ENCODE results near the gene TMEM52. TPM values are rescaled to one million over a fixed set of nuclear protein-coding genes. Genes with fewer than 3 reads are reported as not detected.
"Not testable (repeated sequence)": the region's sequence is repeated elsewhere in the genome, so short reads cannot be mapped to it uniquely, and the experiment has no call there.

TMEM52 gene
- total RNA-seq, 1 experiment from 2014 or later = 0.23 TPM

DNA sequence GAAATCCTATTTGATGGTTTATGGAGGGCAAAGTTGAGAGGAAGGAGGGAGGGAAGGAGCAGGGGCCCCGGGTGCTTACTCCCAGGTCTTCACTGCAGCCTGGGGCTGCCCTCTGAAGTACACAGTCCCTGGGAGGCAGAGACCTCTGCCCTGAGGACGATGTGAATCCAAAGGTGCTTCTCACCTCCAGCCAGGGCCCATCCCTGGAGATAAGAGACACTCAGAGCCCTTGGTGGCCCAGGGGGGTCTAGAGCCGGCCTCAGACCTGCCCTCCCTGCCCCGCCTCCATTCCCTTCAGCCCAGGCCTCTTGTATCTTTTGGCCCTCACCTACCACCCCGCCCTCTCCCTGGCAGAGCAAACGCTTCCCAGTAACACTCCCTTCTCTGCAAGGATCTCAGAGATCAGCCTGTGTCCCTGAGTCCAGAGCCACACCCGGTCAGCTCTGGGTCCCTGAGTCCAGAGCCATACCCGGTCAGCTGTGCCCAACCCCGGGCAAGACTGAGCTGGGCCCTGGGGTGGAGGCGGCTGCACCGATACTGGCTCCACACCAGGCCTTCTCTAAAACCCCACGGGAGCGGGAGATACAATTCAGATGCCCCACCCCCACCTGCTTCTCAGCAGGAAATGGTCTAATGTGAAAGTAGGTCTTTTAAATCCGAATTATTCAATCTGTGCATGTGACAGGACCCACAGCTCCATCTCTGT is 24.6 kb downstream of the TMEM52 start:
- DNase-seq (ENCODE audit: low read depth) = no peak

DNA sequence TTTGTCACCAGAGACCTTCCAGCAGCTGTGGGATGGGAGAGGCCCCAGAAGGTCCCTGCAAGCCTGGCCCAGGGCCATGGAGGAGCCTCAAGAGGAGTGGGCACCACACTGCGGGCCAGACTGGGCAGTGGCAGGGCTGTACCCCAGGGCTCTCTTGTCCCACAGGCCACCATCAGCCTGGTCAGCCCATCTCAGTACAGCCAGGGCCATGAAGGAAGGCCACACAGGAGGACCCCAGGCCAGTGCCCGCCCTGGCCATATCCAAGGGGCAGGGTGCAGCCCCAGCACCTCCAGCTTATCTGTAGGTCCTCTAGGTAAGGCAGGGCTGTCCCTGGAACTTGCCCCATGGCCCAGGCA is 25.1 kb downstream of the TMEM52 start:
- DNase-seq (ENCODE audit: low read depth) = no peak

DNA sequence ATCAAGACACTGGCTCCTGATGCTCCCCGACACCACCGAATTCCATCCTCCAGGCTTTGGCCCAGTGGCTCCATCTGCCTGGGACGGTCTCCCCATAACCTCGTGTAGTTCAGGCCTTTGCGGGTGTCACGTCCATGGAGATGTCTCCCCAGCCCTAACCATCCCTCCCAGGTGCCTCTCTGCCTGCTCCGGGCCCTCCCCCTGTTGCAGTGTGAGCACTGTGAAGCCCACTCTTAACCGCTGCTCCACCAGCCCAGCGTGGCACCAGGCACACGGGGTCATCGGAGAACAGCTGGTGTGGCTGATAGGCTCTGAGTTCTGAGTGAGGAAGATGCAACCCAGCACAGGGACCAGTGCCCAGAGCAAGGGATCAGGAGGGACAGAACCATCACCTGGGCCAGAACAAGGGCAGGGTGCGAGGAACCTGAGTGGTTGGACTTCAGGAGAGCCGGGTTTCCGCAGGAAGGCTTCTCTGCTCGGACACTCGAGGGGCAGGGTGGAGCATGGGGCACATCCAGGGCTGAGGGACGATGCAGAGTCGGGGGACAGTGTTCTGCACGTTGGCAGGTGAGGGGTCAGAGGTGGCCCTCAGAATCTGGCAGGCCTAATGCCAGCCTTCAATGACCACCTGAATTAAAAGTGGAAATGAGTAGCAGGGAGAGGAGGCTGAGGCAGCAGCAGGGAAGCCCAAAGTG is 25.6 kb downstream of the TMEM52 start:
- no peak for DNase-seq (ENCODE audit: low read depth)

DNA sequence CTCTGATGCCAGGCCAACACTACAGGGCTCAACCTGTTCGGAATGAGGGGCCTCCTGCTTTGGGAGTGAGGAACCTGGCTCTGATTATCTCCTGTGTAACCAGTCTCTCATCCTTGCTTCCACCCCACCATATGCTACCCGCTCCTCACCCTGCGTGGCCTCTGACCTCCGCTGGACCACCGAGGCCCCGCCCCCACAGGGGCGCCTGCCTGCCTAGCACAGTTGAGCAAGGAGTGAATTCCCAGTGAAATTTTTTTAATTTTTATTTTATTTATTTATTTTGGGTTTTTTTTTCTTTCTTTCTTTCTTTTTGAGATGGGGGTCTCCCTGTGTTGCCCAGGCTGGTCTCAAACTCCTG is 26.3 kb downstream of the TMEM52 start:
- DNase-seq (ENCODE audit: low read depth) = no peak

DNA sequence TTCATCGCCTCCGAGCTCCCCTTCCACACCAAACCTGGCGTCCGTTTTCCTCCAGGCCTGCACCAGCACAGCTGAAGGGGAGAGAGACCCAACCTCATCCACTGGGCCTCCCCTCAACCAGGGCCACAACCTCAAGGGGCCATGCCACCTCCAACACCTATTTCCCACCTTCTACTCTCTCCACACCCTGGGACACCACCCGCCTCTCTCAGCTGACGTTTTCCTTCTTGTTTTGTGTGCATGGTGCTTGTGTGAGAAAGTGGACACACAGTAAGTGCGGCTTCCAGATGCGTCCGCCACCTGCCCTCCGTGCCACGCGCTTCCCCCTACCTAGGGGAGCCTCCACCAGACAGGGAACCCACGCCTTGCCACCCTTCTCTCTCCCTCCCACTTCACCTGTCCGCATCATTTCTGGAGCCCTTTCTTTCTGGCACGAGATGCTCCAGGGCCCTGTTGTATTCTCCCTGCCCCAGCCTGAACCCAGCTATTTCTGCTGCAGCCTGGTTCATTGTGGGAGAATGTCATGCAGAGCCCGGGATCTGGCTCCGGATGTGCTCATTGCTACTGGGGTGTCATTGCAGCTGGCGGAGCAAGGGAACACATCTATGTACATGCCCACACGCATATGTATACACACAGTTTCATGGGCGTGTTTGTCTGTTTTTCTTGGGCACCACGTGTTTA is 26.9 kb downstream of the TMEM52 start:
- DNase-seq (ENCODE audit: low read depth) = no peak

DNA sequence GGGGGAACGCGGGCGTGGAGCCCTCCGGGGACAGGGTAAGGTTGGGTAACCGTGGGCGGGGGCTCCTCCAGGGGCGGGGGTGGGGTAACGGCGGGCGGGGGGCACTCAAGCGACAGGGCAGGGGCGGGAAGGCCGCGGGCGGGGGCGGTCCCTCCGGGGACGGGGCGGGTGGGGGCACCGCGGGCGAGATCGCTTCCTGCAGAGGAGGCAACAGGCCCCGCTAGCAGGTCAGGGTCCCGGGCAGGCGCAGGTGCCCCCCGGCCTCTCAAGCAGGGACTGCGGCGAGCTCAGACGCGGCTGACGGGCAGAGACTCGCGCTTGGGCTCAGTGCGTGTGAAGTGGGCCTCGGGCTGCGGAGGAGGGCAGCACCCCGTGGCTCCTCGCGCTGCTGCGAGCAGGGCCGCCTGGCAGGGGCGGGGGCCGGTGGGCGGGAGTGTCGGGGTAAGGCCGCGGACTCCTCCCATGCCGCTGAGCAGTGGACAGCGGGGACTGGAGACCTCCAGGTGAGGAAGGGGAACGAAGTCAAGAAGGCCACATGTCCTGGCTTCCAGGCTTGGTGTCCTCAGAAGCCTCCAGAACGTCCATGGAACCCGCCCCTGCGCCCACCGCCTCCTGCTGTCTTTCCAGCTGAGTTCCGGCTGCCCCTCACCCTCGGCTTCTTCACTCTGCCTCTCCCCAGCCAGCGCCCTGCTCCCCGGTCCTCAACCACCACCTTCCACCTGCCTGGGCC is 27.6 kb downstream of the TMEM52 start:
- peak; percentile 79 for DNase-seq (ENCODE audit: low read depth)

DNA sequence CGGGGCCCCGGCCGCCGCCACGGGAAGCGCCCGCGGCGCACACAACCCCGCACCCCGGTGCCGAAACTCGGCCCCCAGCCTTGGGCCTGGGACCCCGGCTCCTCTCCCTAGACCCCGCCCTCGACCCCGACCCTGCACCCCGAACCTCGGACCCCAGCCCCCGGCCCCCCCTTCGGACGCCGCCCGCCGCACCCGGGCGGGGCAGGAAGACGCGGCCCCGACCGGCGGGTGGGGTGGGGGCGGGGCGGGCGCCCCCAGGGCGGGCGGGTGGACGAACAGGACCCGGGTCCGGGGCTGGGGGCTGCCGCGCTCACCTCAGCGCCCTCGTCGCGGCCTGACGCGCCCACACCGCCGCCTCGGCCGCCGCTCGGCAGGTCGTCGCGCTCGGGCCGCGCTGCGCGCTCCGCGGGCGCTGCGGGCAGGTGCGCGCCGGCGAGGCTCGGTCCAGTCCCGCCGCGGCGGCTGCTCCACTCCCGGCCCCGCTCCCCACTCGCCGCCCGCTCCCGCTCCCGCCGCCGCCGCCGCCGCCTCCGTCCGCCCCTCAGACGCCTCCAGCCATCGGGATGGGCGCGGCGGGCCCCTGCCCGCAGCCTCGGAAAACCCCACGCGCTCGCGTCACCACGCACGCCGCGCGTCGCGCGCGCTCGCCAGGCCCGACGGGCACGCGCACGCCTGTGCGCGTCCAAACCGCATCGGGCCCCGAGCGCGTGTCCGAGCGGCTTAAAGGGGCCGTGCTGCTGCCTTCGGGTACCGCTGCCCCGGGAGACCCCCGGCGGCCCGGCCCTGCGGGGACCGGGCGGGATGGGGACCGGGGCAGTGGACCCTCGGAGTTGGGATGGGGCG is 28.4 kb downstream of the TMEM52 start, which contains the start of gene GNB1:
Gene GNB1, minus strand, starts transcription at position 582 of the 843 bp plus-strand sequence. CDS start 65,634 bp downstream, outside the sequence.
- peak; percentile 96 for DNase-seq (ENCODE audit: low read depth)

DNA sequence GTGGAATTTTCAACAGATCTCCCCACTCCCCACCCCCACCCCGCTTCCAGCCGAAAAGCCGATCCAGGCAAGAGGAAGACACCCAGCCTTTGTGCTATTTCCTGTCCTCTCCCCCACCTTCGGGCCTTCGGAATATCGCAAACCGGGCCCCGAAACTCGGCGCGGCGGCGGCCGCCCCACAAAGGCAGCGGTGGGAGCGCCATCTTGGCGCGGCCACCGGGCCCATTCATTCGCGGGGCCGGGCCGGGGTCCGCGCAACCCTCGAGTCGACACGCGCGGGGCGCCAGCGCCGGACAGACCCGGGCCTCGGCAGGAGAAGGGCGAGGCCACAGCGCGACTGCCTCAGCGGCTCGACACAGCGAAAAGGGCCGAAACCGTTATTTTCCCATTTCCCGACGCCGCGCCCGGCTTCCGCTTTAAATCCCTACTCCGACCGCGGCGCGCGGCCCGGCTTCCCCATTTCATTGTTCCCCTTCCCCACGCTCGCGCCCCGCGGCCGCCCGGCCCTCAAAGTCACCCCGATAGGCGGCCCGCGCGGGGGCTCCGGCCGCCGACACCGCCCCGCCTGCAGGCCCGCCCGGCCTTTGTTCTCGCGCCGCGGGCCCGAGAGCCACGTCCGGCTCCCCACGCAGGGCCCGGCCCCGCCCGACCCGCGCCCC is 29.1 kb downstream of the TMEM52 start:
- DNase-seq (ENCODE audit: low read depth) = peak; percentile 60

DNA sequence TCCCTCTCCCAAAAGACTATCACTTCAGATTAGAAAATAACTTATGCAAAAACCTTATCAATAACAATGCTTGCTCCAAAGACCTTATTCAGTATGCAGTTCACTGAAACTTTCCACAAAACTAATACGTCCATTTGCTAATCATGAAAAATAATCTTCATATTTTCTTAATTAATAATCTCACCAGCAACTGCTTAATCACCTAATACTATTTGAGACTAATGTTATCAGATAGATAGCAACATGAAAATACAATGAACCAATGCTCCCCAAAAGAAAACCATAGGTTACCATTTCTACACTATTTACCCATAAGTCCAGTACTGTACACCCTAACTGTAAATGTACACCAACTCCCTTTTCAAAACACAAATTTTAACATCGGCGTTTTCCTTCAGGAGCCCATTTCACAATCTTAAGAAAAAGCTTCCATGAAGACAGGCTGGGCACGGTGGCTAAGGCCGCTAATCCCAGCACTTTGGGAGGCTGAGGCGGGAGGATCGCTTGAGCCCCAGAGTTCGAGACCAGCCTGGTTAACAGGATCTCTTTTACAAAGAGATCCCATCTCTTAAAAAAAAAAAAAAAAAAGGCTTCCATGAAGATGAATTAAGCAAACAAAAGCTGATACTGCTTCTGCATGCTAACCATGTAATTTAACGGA is 29.9 kb downstream of the TMEM52 start:
- no peak for DNase-seq (ENCODE audit: low read depth)

DNA sequence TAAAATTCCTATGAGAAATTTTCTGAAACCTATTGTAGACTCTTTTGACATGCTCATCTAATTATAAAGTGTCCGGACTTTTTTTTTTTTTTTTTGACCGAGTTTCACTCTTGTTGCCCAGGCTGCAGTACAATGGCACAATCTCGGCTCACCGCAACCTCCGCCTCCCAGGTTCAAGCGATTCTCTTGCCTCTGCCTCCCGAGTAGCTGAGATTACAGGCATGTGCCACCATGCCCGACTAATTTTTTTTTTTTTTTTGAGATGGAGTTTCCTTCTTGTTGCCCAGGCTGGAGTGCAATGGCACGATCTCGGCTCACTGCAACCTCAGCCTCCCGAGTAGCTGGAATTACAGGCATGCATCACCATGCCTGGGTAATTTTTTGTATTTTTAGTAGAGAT is 35.2 kb downstream of the TMEM52 start:
- DNase-seq (ENCODE audit: low read depth) = not testable (repeated sequence)

DNA sequence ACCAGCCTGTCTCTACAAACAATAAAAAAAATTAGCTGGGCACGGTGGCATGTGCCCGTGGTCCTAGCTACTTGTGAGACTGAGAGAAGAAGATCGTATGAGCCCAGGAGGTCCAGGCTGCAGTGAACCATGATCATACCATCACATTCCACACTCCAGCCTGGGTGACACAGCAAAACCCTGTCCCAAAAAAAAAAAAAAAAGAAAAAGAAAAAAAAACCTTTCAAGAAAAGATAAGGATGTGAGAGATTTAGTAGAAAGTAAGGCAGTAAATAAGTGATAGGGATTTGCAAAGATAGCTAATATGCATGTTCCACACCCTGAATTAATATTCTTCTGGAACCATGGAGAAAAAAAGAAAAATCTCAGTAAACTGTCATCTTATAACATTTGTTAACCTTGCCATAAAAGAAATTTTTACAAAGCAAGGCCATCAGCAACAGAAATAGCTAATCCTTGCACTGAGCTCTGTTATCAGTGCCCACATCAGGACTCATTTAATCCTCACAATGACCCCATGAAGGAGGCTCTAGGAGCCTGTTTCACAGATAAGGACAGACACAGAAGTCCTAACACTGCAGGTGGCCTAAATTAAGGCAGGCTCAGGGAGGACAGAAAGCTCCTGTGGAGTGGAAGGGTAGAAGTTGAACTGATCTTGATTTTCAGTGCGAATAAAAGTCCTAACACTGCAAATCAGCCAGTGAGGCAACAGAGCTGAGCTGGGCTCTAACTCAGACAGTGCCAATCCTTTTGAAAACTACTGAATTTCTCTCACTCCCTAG is 35.8 kb downstream of the TMEM52 start:
- no peak for DNase-seq (ENCODE audit: low read depth)

DNA sequence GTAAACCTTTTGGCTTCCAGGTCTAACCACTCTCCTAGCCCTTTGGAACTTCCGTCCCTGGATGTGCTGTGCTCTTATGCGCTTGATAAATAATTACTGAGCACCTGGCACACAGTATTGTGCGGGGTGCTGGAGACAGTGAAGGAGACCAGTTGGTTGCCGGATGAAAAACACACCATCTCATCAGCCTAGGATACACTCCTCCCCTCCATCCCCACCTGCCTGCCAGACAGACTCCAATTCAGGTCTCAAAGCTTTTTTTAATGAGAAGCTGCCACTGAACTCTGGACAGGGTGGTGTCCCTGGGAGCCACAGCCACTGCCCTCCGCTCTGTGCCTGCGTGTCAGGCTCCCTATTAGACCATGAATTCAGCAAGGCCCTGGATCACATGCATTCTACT is 37.4 kb downstream of the TMEM52 start:
- no peak for DNase-seq (ENCODE audit: low read depth)

DNA sequence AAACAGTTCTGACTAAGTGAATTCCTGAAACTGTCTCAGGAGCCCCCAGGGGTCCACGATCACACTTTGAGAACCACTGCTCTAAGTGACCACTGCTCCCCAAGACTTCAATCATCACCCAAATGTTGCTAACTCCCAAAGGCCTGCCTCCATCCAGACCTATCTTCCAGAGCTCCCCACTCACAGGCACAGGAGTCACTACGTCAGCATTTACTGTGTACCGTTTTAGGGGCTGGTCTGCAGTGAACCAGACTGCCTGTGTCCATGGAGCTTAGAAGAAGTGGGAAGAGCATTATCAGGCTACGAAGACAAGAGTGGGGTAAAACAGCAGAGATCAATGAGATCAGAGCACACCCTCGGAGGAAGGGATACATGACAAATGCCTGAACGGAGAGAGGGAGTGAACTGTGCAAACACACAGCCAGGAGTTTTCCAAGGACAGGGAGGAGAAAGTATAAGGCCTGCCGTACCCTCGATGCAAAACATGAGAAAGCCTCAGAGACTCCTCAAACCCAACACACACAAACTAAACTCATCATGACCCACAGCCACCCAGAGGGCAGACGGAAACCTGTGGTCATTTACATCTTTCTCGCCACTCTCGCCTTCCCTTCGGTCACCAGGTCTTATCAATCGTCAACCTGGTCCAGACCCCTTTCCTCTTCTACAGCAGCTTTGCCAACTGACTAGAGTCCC is 38.3 kb downstream of the TMEM52 start:
- no peak for DNase-seq (ENCODE audit: low read depth)

DNA sequence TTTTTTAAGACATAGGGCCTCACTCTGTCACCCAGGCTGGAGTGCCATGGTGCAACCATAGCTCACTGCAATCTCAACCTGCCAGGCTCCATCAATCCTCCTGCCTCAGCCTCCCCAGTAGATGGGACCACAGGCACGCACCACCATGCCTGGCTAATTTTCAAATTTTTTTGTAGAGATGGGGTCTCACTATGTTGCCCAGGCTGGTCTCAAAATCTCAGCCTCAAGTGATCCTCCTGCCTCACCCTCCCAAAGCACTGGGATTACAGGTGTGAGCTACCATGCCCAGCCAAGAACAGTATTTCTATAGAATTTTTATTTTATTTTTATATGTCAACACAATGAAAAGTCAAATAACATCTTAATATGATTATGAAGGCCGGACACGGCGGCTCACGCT is 39.1 kb downstream of the TMEM52 start:
- DNase-seq (ENCODE audit: low read depth) = no peak

DNA sequence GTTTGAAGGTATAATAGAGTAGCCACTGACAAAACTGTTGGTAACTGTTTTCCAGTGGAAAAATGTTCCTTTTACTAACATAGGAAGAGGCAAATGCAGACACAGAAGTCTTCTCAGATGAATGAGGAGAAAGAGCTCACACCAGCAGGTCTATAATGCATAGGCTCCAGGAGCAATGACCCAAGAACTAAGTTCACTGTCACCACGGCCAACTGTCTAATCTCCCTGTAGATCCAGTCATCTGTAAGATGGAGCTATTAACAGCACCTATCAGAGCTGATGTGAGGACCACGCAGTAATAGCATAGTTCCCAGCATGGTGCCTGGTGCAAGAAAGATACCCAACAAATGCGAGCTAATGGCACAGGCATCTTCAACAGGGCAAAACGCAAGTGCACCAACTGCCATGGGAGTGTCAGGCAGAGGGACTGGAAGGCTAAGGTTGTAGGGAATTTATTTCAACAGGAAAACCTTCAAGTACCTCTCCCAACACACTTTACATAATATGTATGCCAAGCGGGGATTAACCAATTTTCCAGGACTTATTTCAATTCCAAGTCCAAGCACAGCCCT is 41.1 kb downstream of the TMEM52 start:
- DNase-seq (ENCODE audit: low read depth) = no peak

DNA sequence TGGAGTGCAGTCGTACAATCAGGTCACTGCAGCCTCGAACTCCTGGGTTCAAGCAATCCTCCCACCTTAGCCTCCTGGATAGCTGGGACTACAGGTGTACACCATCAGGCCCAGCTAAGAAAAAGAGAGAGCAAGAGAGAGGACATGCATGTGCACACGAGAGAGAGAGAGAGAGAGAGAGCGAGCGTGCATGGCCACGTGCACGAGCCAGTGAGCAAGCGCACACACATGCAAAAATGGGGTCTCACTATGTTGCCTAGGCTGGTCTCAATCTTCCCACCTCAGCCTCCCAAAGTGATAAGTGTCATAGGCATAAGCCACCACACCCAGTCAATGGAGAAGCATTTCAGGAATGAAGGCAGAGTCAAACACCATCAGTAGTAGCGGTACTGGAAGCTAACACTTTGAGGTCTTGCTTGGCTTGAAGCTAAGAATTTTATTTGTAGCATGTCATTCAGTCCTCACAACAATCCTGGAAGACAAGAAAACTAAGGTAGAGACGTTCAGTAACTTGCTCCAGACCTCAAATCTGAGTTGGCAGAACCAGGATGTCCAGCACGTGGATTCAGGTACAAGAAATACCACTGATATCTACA is 42.6 kb downstream of the TMEM52 start:
- no peak for DNase-seq (ENCODE audit: low read depth)

DNA sequence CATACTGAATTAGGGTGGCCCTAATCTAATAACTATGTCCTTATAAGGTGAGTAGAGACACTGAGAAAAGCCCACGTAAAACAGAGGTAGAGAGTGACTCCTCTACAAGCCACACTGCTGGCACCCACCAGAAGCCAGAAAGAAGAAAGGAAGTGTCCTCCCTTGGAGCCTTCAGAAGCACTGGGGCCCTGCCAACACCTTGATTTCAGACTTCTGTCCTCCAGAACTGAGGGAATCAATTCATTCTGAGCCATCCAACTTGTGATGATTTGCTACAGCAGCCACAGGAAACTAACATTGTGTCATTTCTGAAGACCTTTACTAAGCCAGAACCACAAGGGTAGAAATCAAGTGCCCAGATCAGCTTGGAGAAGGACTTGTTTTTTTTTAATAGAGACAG is 43.1 kb downstream of the TMEM52 start:
- no peak for DNase-seq (ENCODE audit: low read depth)

DNA sequence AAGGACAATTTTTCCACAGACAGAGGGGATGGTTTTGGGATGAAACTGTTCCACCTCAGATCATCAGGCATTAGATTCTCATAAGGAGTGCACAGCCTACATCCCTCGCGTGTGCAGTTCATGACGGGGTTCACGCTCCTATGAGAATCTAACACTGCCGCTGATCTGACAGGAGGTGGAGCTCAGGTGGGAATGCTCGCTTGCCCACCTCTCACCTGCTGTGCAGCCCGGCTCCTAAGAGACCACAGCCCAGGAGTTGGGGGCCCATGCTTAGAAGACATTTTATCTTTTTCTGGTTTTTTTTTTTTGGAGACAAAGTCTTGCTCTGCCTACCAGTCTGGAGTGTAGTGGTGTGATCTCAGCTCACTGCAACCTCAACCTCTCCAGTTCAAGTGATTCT is 44.2 kb downstream of the TMEM52 start:
- DNase-seq (ENCODE audit: low read depth) = no peak
